ENCODE results near the gene RIPOR3. TPM values are rescaled to one million over a fixed set of nuclear protein-coding genes. Genes with fewer than 3 reads are reported as not detected.
"Not testable (repeated sequence)": the region's sequence is repeated elsewhere in the genome, so short reads cannot be mapped to it uniquely, and the experiment has no call there.

RIPOR3 gene
- total RNA-seq, 2 experiments from 2014 or later = not detected

- DNase-seq = peak; percentile 14
- CTCF ChIA-PET = no interaction called here
- H3K36me3 Mint-ChIP-seq (ENCODE audit: low read depth) = no peaks in the 10 kb centered on the region
- H3K4me1 Mint-ChIP-seq (ENCODE audit: low read depth) = no peaks in the 10 kb centered on the region
- H3K9me3 Mint-ChIP-seq = no peaks in the 10 kb centered on the region
- H3K4me3 Mint-ChIP-seq = no peak overlapping the region
- no peak overlapping the region for H3K27ac Mint-ChIP-seq
- intact Hi-C loops (cut with micrococcal nuclease) = no loop called here
- no peaks in the 10 kb centered on the region for H3K27me3 Mint-ChIP-seq (ENCODE audit: low read depth)
Observed at GRCh38 chr20:50610212-50610718, 81.1 kb downstream of the RIPOR3 start.

GRCh38 chr20:50609438-50609989 lies 81.8 kb downstream of the RIPOR3 start:
- intact Hi-C loops (cut with micrococcal nuclease) = no loop called here
- Mint-ChIP-seq H3K36me3 (ENCODE audit: low read depth) (no peaks in the 10 kb centered on the region), H3K9me3 (no peaks in the 10 kb centered on the region), H3K27ac (no peak overlapping the region), H3K27me3 (ENCODE audit: low read depth) (no peaks in the 10 kb centered on the region), H3K4me1 (ENCODE audit: low read depth) (no peaks in the 10 kb centered on the region), H3K4me3 (no peak overlapping the region)
- no peak for DNase-seq
- CTCF ChIA-PET = no interaction called here

GRCh38 chr20:50608750-50609104 lies 82.6 kb downstream of the RIPOR3 start:
- no peak overlapping the region for H3K4me3 Mint-ChIP-seq
- no peak for DNase-seq
- H3K27ac Mint-ChIP-seq = no peak overlapping the region
- H3K36me3 Mint-ChIP-seq (ENCODE audit: low read depth) = no peaks in the 10 kb centered on the region
- intact Hi-C loops (cut with micrococcal nuclease) = no loop called here
- H3K27me3 Mint-ChIP-seq (ENCODE audit: low read depth) = no peaks in the 10 kb centered on the region
- CTCF ChIA-PET = interaction anchor here (1.7 kb wide), 1 partner anchor 20 kb away, joined by 6 read pairs; no protein-coding TSS in a partner anchor
- H3K4me1 Mint-ChIP-seq (ENCODE audit: low read depth) = no peaks in the 10 kb centered on the region
- no peaks in the 10 kb centered on the region for H3K9me3 Mint-ChIP-seq

- H3K4me1 Mint-ChIP-seq (ENCODE audit: low read depth) = no peaks in the 10 kb centered on the region
- H3K9me3 Mint-ChIP-seq = no peaks in the 10 kb centered on the region
- no peak for DNase-seq
- CTCF ChIA-PET = interaction anchor here (1.7 kb wide), 1 partner anchor 19 kb away, joined by 6 read pairs; no protein-coding TSS in a partner anchor
- no peaks in the 10 kb centered on the region for H3K36me3 Mint-ChIP-seq (ENCODE audit: low read depth)
- H3K4me3 Mint-ChIP-seq = no peak overlapping the region
- H3K27me3 Mint-ChIP-seq (ENCODE audit: low read depth) = no peaks in the 10 kb centered on the region
- intact Hi-C loops (cut with micrococcal nuclease) = no loop called here
- H3K27ac Mint-ChIP-seq = no peak overlapping the region
Observed at GRCh38 chr20:50607850-50608749, 83.2 kb downstream of the RIPOR3 start.

- intact Hi-C loops (cut with micrococcal nuclease) = no loop called here
- no peak for DNase-seq
- Mint-ChIP-seq H3K4me1 (ENCODE audit: low read depth) (no peaks in the 10 kb centered on the region), H3K36me3 (ENCODE audit: low read depth) (no peaks in the 10 kb centered on the region), H3K9me3 (no peaks in the 10 kb centered on the region), H3K4me3 (no peak overlapping the region), H3K27ac (no peak overlapping the region), H3K27me3 (ENCODE audit: low read depth) (no peaks in the 10 kb centered on the region)
- CTCF ChIA-PET = interaction anchor here (1.7 kb wide), 1 partner anchor 19 kb away, joined by 6 read pairs; no protein-coding TSS in a partner anchor
Observed at GRCh38 chr20:50607436-50607835, 83.9 kb downstream of the RIPOR3 start.

GRCh38 chr20:50605136-50605535 lies 86.2 kb downstream of the RIPOR3 start:
- Mint-ChIP-seq H3K4me1 (ENCODE audit: low read depth) (no peaks in the 10 kb centered on the region), H3K27me3 (ENCODE audit: low read depth) (no peaks in the 10 kb centered on the region), H3K27ac (no peak overlapping the region), H3K9me3 (no peaks in the 10 kb centered on the region), H3K36me3 (ENCODE audit: low read depth) (no peaks in the 10 kb centered on the region), H3K4me3 (no peak overlapping the region)
- intact Hi-C loops (cut with micrococcal nuclease) = no loop called here
- DNase-seq = no peak
- CTCF ChIA-PET = interaction anchor here (1.2 kb wide), 1 partner anchor 17 kb away, joined by 10 read pairs; no protein-coding TSS in a partner anchor

- no peaks in the 10 kb centered on the region for H3K27me3 Mint-ChIP-seq (ENCODE audit: low read depth)
- H3K9me3 Mint-ChIP-seq = no peaks in the 10 kb centered on the region
- CTCF ChIA-PET = interaction anchor here (0.7 to 1.2 kb wide), 2 partner anchors 16 to 381 kb away, joined by 5 to 10 read pairs; no protein-coding TSS in a partner anchor
- intact Hi-C loops (cut with micrococcal nuclease) = no loop called here
- H3K4me1 Mint-ChIP-seq (ENCODE audit: low read depth) = no peaks in the 10 kb centered on the region
- H3K27ac Mint-ChIP-seq = no peak overlapping the region
- no peak for DNase-seq
- no peaks in the 10 kb centered on the region for H3K36me3 Mint-ChIP-seq (ENCODE audit: low read depth)
- H3K4me3 Mint-ChIP-seq = no peak overlapping the region
Observed at GRCh38 chr20:50604451-50604850, 86.9 kb downstream of the RIPOR3 start.

- no peak for DNase-seq
Observed at GRCh38 chr20:50602432-50603088, 88.8 kb downstream of the RIPOR3 start.

GRCh38 chr20:50601511-50602431 lies 89.6 kb downstream of the RIPOR3 start:
- Mint-ChIP-seq H3K36me3 (ENCODE audit: low read depth) (no peaks in the 10 kb centered on the region), H3K4me3 (no peak overlapping the region), H3K4me1 (ENCODE audit: low read depth) (no peaks in the 10 kb centered on the region), H3K9me3 (no peaks in the 10 kb centered on the region), H3K27me3 (ENCODE audit: low read depth) (no peaks in the 10 kb centered on the region), H3K27ac (no peak overlapping the region)
- intact Hi-C loops (cut with micrococcal nuclease) = no loop called here
- CTCF ChIA-PET = no interaction called here
- no peak for DNase-seq

More at GRCh38 chr20:50602432-50603088, 88.8 kb downstream of the RIPOR3 start:
- Mint-ChIP-seq H3K4me3 (no peak overlapping the region), H3K27ac (no peak overlapping the region), H3K9me3 (no peaks in the 10 kb centered on the region), H3K36me3 (ENCODE audit: low read depth) (no peaks in the 10 kb centered on the region), H3K27me3 (ENCODE audit: low read depth) (no peaks in the 10 kb centered on the region), H3K4me1 (ENCODE audit: low read depth) (no peaks in the 10 kb centered on the region)
- intact Hi-C loops (cut with micrococcal nuclease) = no loop called here
- CTCF ChIA-PET = no interaction called here

- intact Hi-C loops (cut with micrococcal nuclease) = no loop called here
- DNase-seq = no peak
- CTCF ChIA-PET = interaction anchor here (2.0 kb wide), 1 partner anchor 14 kb away, joined by 4 read pairs; no protein-coding TSS in a partner anchor
- peaks cover 4% of the 10 kb centered on the region for H3K4me1 Mint-ChIP-seq (ENCODE audit: low read depth)
- no peaks in the 10 kb centered on the region for H3K27me3 Mint-ChIP-seq (ENCODE audit: low read depth)
- no peak overlapping the region for H3K27ac Mint-ChIP-seq
- H3K36me3 Mint-ChIP-seq (ENCODE audit: low read depth) = no peaks in the 10 kb centered on the region
- no peak overlapping the region for H3K4me3 Mint-ChIP-seq
- no peaks in the 10 kb centered on the region for H3K9me3 Mint-ChIP-seq
Observed at GRCh38 chr20:50600281-50600895, 91.0 kb downstream of the RIPOR3 start.

GRCh38 chr20:50598768-50599167 lies 92.6 kb downstream of the RIPOR3 start:
- H3K4me1 Mint-ChIP-seq (ENCODE audit: low read depth); H3K4me3 Mint-ChIP-seq; H3K27me3 Mint-ChIP-seq (ENCODE audit: low read depth); H3K36me3 Mint-ChIP-seq (ENCODE audit: low read depth); DNase-seq; H3K9me3 Mint-ChIP-seq; H3K27ac Mint-ChIP-seq; intact Hi-C loops (cut with micrococcal nuclease): not testable (repeated sequence)
- CTCF ChIA-PET = interaction anchor here (1.0 to 2.0 kb wide), 3 partner anchors 10 to 20 kb away, joined by 3 to 4 read pairs (median 4); no protein-coding TSS in a partner anchor

Data from activated naive CD4-positive, alpha-beta T cell treated with anti-CD3 and anti-CD28 coated beads for 36 hours (primary cell).